ENCODE results near the gene SGO2. TPM values are rescaled to one million over a fixed set of nuclear protein-coding genes. Genes with fewer than 3 reads are reported as not detected.
"Not testable (repeated sequence)": the region's sequence is repeated elsewhere in the genome, so short reads cannot be mapped to it uniquely, and the experiment has no call there.

The SGO2 gene
- total RNA-seq, 1 experiment from 2014 or later, result 25.4 TPM

GRCh38 chr2:200609028-200609614, 83.1 kb downstream of the SGO2 start:
- RAD21 ChIA-PET (ENCODE audit: low non-redundant PET in 1 of 2, low total read pairs in 2 of 2, uncharacterized antibody in 2 of 2, unreplicated experiment in 2 of 2), result no interaction called here
- Histone ChIP-seq H3K4me2 (ENCODE audit: low read length) (peak overlapping the region; percentile 63), H2AFZ (ENCODE audit: low read depth, low read length, poor library complexity, severe bottlenecking) (peak overlapping the region; percentile 62), H3K4me1 (ENCODE audit: control insufficient read depth in 1 of 2, insufficient read depth in 2 of 2, low read length in 2 of 2) (peaks cover 2 to 20% of the 10 kb centered on the region in 2 experiments; a peak in 3 of 4 replicates), H3K9me3 (ENCODE audit: control insufficient read depth in 1 of 2, insufficient read depth in 1 of 2, low read depth in 1 of 2, low read length in 2 of 2) (no peaks in the 10 kb centered on the region), H3K4me3 (replicated peaks in 1 of 2; ENCODE audit: low read depth in 1 of 2, low read length in 2 of 2) (no peak overlapping the region; a peak in 1 of 4 replicates), H3K9ac (ENCODE audit: low read length) (no peak overlapping the region), H3K36me3 (ENCODE audit: control insufficient read depth in 1 of 2, insufficient read depth in 2 of 2, low read length in 2 of 2) (no peaks in the 10 kb centered on the region), H3K79me2 (ENCODE audit: insufficient read depth, low read length) (no peaks in the 10 kb centered on the region), H3K9me2 (ENCODE audit: insufficient read depth) (no peaks in the 10 kb centered on the region), H4K20me1 (ENCODE audit: insufficient read depth) (no peaks in the 10 kb centered on the region), H3K27ac (ENCODE audit: low read depth, low read length) (no peak overlapping the region), H3K27me3 (ENCODE audit: insufficient read depth, low read length) (no peaks in the 10 kb centered on the region)
- POLR2A ChIA-PET, result no interaction called here
- peak; percentile 91 for ATAC-seq
- no TSS peak for BruUV-seq (replicated peaks)
- CTCF ChIA-PET, result no interaction called here
- intact Hi-C loops (cut with micrococcal nuclease), result no loop called here
- TF ChIP-seq ELF1 (IDR thresholded peaks at IDR 0.05; ENCODE audit: borderline replicate concordance, low read depth) (no peak), FOSL1 (IDR thresholded peaks at IDR 0.05; ENCODE audit: low read depth) (peak; percentile 79), JUND (IDR thresholded peaks at IDR 0.05) (peak; percentile 66), MAX (IDR thresholded peaks at IDR 0.05) (peak; percentile 13; the same call in 1 of the 2 replicates), SP1 (IDR thresholded peaks at IDR 0.05; ENCODE audit: low read depth) (peak; percentile 20; the same call in 1 of the 2 replicates), EZH2 (IDR thresholded peaks at IDR 0.05) (no peak), CBX3 (IDR thresholded peaks at IDR 0.05; ENCODE audit: low read depth) (0 out of 2 replicates have a peak, but pooled peaks have one; percentile 34), EZH2phosphoT487 (IDR thresholded peaks at IDR 0.05; ENCODE audit: borderline replicate concordance) (no peak), SIN3A (IDR thresholded peaks at IDR 0.05; ENCODE audit: low read depth) (no peak; the same call in 1 of the 2 replicates), ZBTB33 (IDR thresholded peaks at IDR 0.05; ENCODE audit: extremely low read depth, insufficient replicate concordance, low read length) (no peak)
- peak; percentile 24 for DNase-seq (ENCODE audit: low read depth, low spot score)

- ATAC-seq; H3K79me2 ChIP-seq (ENCODE audit: insufficient read depth, low read length); H3K9me3 ChIP-seq (ENCODE audit: control insufficient read depth in 1 of 2, insufficient read depth in 1 of 2, low read depth in 1 of 2, low read length in 2 of 2); H2AFZ ChIP-seq (ENCODE audit: low read depth, low read length, poor library complexity, severe bottlenecking); H3K36me3 ChIP-seq (ENCODE audit: control insufficient read depth in 1 of 2, insufficient read depth in 2 of 2, low read length in 2 of 2); H3K27ac ChIP-seq (ENCODE audit: low read depth, low read length); CTCF ChIA-PET; RAD21 ChIA-PET (ENCODE audit: low non-redundant PET in 1 of 2, low total read pairs in 2 of 2, uncharacterized antibody in 2 of 2, unreplicated experiment in 2 of 2); H3K27me3 ChIP-seq (ENCODE audit: insufficient read depth, low read length); H3K4me2 ChIP-seq (ENCODE audit: low read length); H3K9ac ChIP-seq (ENCODE audit: low read length); DNase-seq (ENCODE audit: low read depth, low spot score); BruUV-seq (replicated peaks); H3K4me3 ChIP-seq (replicated peaks in 1 of 2; ENCODE audit: low read depth in 1 of 2, low read length in 2 of 2); H4K20me1 ChIP-seq (ENCODE audit: insufficient read depth); intact Hi-C loops (cut with micrococcal nuclease); H3K9me2 ChIP-seq (ENCODE audit: insufficient read depth); POLR2A ChIA-PET: not testable (repeated sequence)
- H3K4me1 ChIP-seq (ENCODE audit: control insufficient read depth in 1 of 2, insufficient read depth in 2 of 2, low read length in 2 of 2), result peaks cover 2 to 20% of the 10 kb centered on the region in 2 experiments; a peak in 3 of 4 replicates
These were observed 84.2 kb downstream of the SGO2 start for GRCh38 chr2:200610217-200610616.
